BJ (cell line): ENCODE data around the gene CCDC40. TPM values are rescaled to one million over a fixed set of nuclear protein-coding genes. Genes with fewer than 3 reads are reported as not detected.

Source experiments
- CTCF ChIA-PET: fragments of 350-600 bp; formaldehyde crosslinking; extraction: SDS; loops from one replicate; lab custom pipeline; 2021; ENCODE audit warnings: antibody characterized with exemption, inconsistent platforms; lab: Yijun Ruan, JAX
- POLR2A ChIA-PET: fragments of 300-600 bp; sonication (Branson Sonifier 250); formaldehyde crosslinking; extraction: SDS; loops from one replicate; lab custom pipeline; 2021; ENCODE audit warnings: antibody characterized with exemption; lab: Charles Lee
- DNase-seq: peaks from one replicate; pipeline ENCODE4 v3.0.0-alpha.2; 2011; ENCODE audit warnings: low read depth
- H3K27me3 ChIP-seq: 2 replicates; pipeline ENCODE4 v1.6.0; 2011; ENCODE audit warnings: low read length; ENCODE audit not compliant: control insufficient read depth, insufficient read depth
- H3K36me3 ChIP-seq: 2 replicates; pipeline ENCODE4 v1.5.1; 2011; ENCODE audit warnings: low read length; ENCODE audit not compliant: control insufficient read depth, insufficient read depth
- H3K4me3 ChIP-seq: 2 replicates; pipeline ENCODE4 v1.5.1; 2011; ENCODE audit warnings: low read depth, mild to moderate bottlenecking, control low read depth, low read length
- CTCF ChIP-seq: IDR thresholded peaks from 2 replicates; pipeline ENCODE4 v1.5.1; 2011; ENCODE audit warnings: low read depth, mild to moderate bottlenecking, control low read depth, inconsistent platforms, low read length, moderate library complexity; ENCODE audit not compliant: insufficient read depth
- polyA plus RNA-seq: library from polyadenylated mRNA; depleted of rRNA; stranded (reverse); fragments of >200 nt; gene quantifications from 2 replicates; pipeline ENCODE4 v1.2.3, GENCODE V29; 2011

CCDC40 gene
- polyA plus RNA-seq, 1 experiment: 3.1 TPM

- Histone ChIP-seq H3K27me3 (no peaks in the 10 kb centered on the region), H3K4me3 (no peak overlapping the region), H3K36me3 (no peaks in the 10 kb centered on the region; the same call in 1 of the 2 replicates)
- CTCF ChIA-PET: interaction anchor here (0.6 to 3.4 kb wide), 4 partner anchors 21 to 242 kb away, joined by 3 to 17 read pairs (median 8); no protein-coding TSS in a partner anchor
- POLR2A ChIA-PET: no interaction called here
- no peak for DNase-seq
- TF ChIP-seq CTCF: no peak
These were observed 3.7 kb upstream of the CCDC40 start for GRCh38 chr17:80032614-80033171.

- Histone ChIP-seq H3K4me3 (no peak overlapping the region), H3K36me3 (no peaks in the 10 kb centered on the region; the same call in 1 of the 2 replicates), H3K27me3 (no peaks in the 10 kb centered on the region)
- CTCF ChIA-PET: interaction anchor here (0.9 to 3.4 kb wide), 3 partner anchors 25 to 243 kb away, joined by 3 to 17 read pairs (median 14); no protein-coding TSS in a partner anchor
- TF ChIP-seq CTCF: no peak
- no peak for DNase-seq
- POLR2A ChIA-PET: no interaction called here
These were observed 2.6 kb upstream of the CCDC40 start for GRCh38 chr17:80033840-80034239.

GRCh38 chr17:80034791-80035686 is 1.4 kb upstream of the CCDC40 start:
- ChIA-PET CTCF (interaction anchor here (3.4 kb wide), 1 partner anchor 29 kb away, joined by 17 read pairs; no protein-coding TSS in a partner anchor), POLR2A (interaction anchor here (0.6 to 0.7 kb wide), 3 partner anchors 16 to 1719 kb away, joined by 3 to 9 read pairs (median 4); partner anchors contain the start of gene GAA)
- Histone ChIP-seq H3K4me3 (peak overlapping the region; percentile 98), H3K36me3 (no peaks in the 10 kb centered on the region; the same call in 1 of the 2 replicates), H3K27me3 (no peaks in the 10 kb centered on the region)
- TF ChIP-seq CTCF: no peak
- DNase-seq: no peak

GRCh38 chr17:80035687-80035936 is 830 bp upstream of the CCDC40 start, which contains the start of gene TBC1D16:
Gene TBC1D16, minus strand, starts transcription at chr17:80035872. Its CDS starts 22,325 bp downstream, at chr17:80013547.
- peak within 1 kb of the TSS; percentile 98 for H3K4me3 ChIP-seq
- H3K27me3 ChIP-seq: no peaks in the 10 kb centered on the region
- DNase-seq: no peak
- no peaks in the 10 kb centered on the region; the same call in 1 of the 2 replicates for H3K36me3 ChIP-seq
- CTCF ChIA-PET: no interaction called here
- POLR2A ChIA-PET: interaction anchor here (0.6 kb wide), 1 partner anchor 1719 kb away, joined by 3 read pairs; no protein-coding TSS in a partner anchor
- TF ChIP-seq CTCF: no peak

GRCh38 chr17:80036715-80037477 is 454 bp downstream of the CCDC40 start:
- ChIA-PET POLR2A (no interaction called here), CTCF (no interaction called here)
- Histone ChIP-seq H3K36me3 (no peaks in the 10 kb centered on the region; the same call in 1 of the 2 replicates), H3K27me3 (no peaks in the 10 kb centered on the region), H3K4me3 (peak overlapping the region; percentile 98)
- no peak for DNase-seq
- no peak for TF ChIP-seq CTCF
